ENCODE data around the gene COL6A3.

The COL6A3 gene

GRCh38 chr2:237301595-237301994 is 112.4 kb downstream of the COL6A3 start:
- Histone ChIP-seq H3K27me3 (ENCODE audit: insufficient read depth, low read depth) (no peaks in the 10 kb centered on the region), H2AFZ (ENCODE audit: low read depth) (no peak overlapping the region), H3K9ac (no peak overlapping the region), H3K4me1 (ENCODE audit: low read depth, poor library complexity, severe bottlenecking) (no peaks in the 10 kb centered on the region), H3K79me2 (ENCODE audit: insufficient read depth, low read depth) (no peaks in the 10 kb centered on the region), H3K27ac (no peak overlapping the region), H3K4me2 (no peak overlapping the region), H3K36me3 (ENCODE audit: insufficient read depth) (no peaks in the 10 kb centered on the region), H4K20me1 (ENCODE audit: insufficient read depth) (no peaks in the 10 kb centered on the region), H3K4me3 (IDR thresholded peaks at IDR 0.05; ENCODE audit: insufficient read depth, low read depth, low read length) (no peak overlapping the region)
- no peak for TF ChIP-seq CTCF (conservative IDR thresholded peaks at IDR 0.05; ENCODE audit: low read depth, low read length)

- no peak for TF ChIP-seq CTCF (conservative IDR thresholded peaks at IDR 0.05; ENCODE audit: low read depth, low read length)
- no peaks in the 10 kb centered on the region for H3K79me2 ChIP-seq (ENCODE audit: insufficient read depth, low read depth)
- no peak overlapping the region for H3K4me3 ChIP-seq (IDR thresholded peaks at IDR 0.05; ENCODE audit: insufficient read depth, low read depth, low read length)
- no peak overlapping the region for H2AFZ ChIP-seq (ENCODE audit: low read depth)
- H3K36me3 ChIP-seq (ENCODE audit: insufficient read depth) = no peaks in the 10 kb centered on the region
- no peaks in the 10 kb centered on the region for H3K4me1 ChIP-seq (ENCODE audit: low read depth, poor library complexity, severe bottlenecking)
- H4K20me1 ChIP-seq (ENCODE audit: insufficient read depth) = no peaks in the 10 kb centered on the region
- H3K27ac ChIP-seq = no peak overlapping the region
- no peak overlapping the region for H3K4me2 ChIP-seq
- no peaks in the 10 kb centered on the region for H3K27me3 ChIP-seq (ENCODE audit: insufficient read depth, low read depth)
- no peak overlapping the region for H3K9ac ChIP-seq
Measured at GRCh38 chr2:237300739-237301138, 113.2 kb downstream of the COL6A3 start.

GRCh38 chr2:237299906-237300305 is 114.1 kb downstream of the COL6A3 start:
- no peak overlapping the region for H3K27ac ChIP-seq
- no peak for TF ChIP-seq CTCF (conservative IDR thresholded peaks at IDR 0.05; ENCODE audit: low read depth, low read length)
- H4K20me1 ChIP-seq (ENCODE audit: insufficient read depth) = no peaks in the 10 kb centered on the region
- no peak overlapping the region for H2AFZ ChIP-seq (ENCODE audit: low read depth)
- H3K9ac ChIP-seq = no peak overlapping the region
- H3K4me1 ChIP-seq (ENCODE audit: low read depth, poor library complexity, severe bottlenecking) = no peaks in the 10 kb centered on the region
- no peaks in the 10 kb centered on the region for H3K79me2 ChIP-seq (ENCODE audit: insufficient read depth, low read depth)
- no peaks in the 10 kb centered on the region for H3K27me3 ChIP-seq (ENCODE audit: insufficient read depth, low read depth)
- no peaks in the 10 kb centered on the region for H3K36me3 ChIP-seq (ENCODE audit: insufficient read depth)
- no peak overlapping the region for H3K4me2 ChIP-seq
- no peak overlapping the region for H3K4me3 ChIP-seq (IDR thresholded peaks at IDR 0.05; ENCODE audit: insufficient read depth, low read depth, low read length)

GRCh38 chr2:237298151-237299118 is 115.5 kb downstream of the COL6A3 start:
- Histone ChIP-seq H3K4me1 (ENCODE audit: low read depth, poor library complexity, severe bottlenecking) (no peaks in the 10 kb centered on the region), H3K4me3 (IDR thresholded peaks at IDR 0.05; ENCODE audit: insufficient read depth, low read depth, low read length) (no peak overlapping the region), H3K9ac (no peak overlapping the region), H2AFZ (ENCODE audit: low read depth) (no peak overlapping the region), H4K20me1 (ENCODE audit: insufficient read depth) (no peaks in the 10 kb centered on the region), H3K4me2 (no peak overlapping the region), H3K27me3 (ENCODE audit: insufficient read depth, low read depth) (no peaks in the 10 kb centered on the region), H3K36me3 (ENCODE audit: insufficient read depth) (no peaks in the 10 kb centered on the region), H3K79me2 (ENCODE audit: insufficient read depth, low read depth) (no peaks in the 10 kb centered on the region), H3K27ac (no peak overlapping the region)
- TF ChIP-seq CTCF (conservative IDR thresholded peaks at IDR 0.05; ENCODE audit: low read depth, low read length) = no peak

Measured in KMS-11 (cell line).